ENCODE data around the gene SASH1.

- TF ChIP-seq EZH2 (IDR thresholded peaks at IDR 0.05; ENCODE audit: low read length, missing control alignments) (no peak), CTCF (conservative IDR thresholded peaks at IDR 0.05 in 1 of 2, IDR thresholded peaks at IDR 0.05 in 1 of 2; ENCODE audit: low read depth in 1 of 2, low read length in 2 of 2) (no peak)
Measured at GRCh38 chr6:148407372-148407771, 64.7 kb downstream of the SASH1 start.
